ENCODE measurements around the gene B3GAT2. TPM values are rescaled to one million over a fixed set of nuclear protein-coding genes. Genes with fewer than 3 reads are reported as not detected.
A peak's percentile ranks its signal among the peaks of the same experiment; 100 is the strongest.

The B3GAT2 gene
- total RNA-seq, 1 donor from 2014 or later: not detected

- Histone ChIP-seq H3K4me3 (no peak overlapping the region), H3K4me1 (peaks cover 5% of the 10 kb centered on the region), H3K36me3 (no peaks in the 10 kb centered on the region), H3K9me3 (replicated peaks) (peaks cover 6% of the 10 kb centered on the region), H3K27ac (replicated peaks) (no peak overlapping the region), H3K27me3 (ENCODE audit: low read depth) (no peaks in the 10 kb centered on the region)
- TF ChIP-seq CTCF (IDR thresholded peaks at IDR 0.05; ENCODE audit: borderline replicate concordance): no peak
- DNase-seq: no peak
- intact Hi-C loops (cut with micrococcal nuclease): no loop called here
Observed at GRCh38 chr6:70831427-70831826, 125.4 kb downstream of the B3GAT2 start.

DNA sequence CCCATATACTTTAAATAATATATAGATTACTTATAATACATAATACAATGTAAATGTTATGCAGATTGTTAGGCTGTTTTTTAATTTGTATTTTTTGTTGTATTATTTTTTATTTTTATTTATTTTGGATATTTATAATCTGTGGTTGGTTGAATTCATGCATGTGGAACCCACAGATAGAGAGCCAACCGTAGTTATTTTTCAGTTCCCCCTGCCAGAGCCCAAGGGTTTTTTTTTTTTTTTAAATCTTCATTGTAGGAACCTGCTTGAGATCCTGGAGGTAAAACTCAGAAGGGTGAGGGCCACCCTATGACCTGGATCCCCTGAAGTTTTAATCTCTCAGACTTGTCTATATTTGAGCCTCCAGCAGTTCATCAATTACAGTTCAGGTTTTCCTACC lies 133.2 kb downstream of the B3GAT2 start:
- no peaks in the 10 kb centered on the region for H3K36me3 ChIP-seq
- no peak for DNase-seq
- H3K9me3 ChIP-seq (replicated peaks): peaks cover 10% of the 10 kb centered on the region
- intact Hi-C loops (cut with micrococcal nuclease): no loop called here
- H3K27ac ChIP-seq (replicated peaks): no peak overlapping the region
- TF ChIP-seq CTCF (IDR thresholded peaks at IDR 0.05; ENCODE audit: borderline replicate concordance): no peak
- H3K4me1 ChIP-seq: peaks cover 14% of the 10 kb centered on the region
- no peaks in the 10 kb centered on the region for H3K27me3 ChIP-seq (ENCODE audit: low read depth)
- no peak overlapping the region for H3K4me3 ChIP-seq

DNA sequence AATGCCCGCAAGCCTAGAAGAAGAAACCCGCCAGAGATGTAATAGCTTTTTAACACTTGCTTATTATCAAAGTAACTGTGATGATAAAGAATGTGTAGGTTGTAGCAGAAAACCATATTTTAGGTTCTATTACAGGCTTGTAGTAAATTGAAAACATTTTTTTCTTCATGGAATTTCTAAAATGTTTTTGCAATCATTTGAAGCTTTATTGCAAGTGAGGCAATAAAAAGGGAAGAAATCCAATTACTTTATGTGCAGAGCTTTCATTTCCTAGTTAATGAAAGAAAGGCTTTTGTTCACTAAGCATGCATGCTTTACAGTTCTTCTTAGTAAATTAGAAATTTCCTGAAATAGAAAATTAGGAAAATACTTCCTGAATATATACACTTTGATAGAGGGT lies 135.1 kb downstream of the B3GAT2 start:
- Histone ChIP-seq H3K9me3 (replicated peaks) (peaks cover 10% of the 10 kb centered on the region), H3K4me1 (peaks cover 14% of the 10 kb centered on the region), H3K27me3 (ENCODE audit: low read depth) (no peaks in the 10 kb centered on the region), H3K36me3 (no peaks in the 10 kb centered on the region), H3K27ac (replicated peaks) (no peak overlapping the region), H3K4me3 (no peak overlapping the region)
- intact Hi-C loops (cut with micrococcal nuclease): no loop called here
- DNase-seq: no peak
- no peak for TF ChIP-seq CTCF (IDR thresholded peaks at IDR 0.05; ENCODE audit: borderline replicate concordance)

DNA sequence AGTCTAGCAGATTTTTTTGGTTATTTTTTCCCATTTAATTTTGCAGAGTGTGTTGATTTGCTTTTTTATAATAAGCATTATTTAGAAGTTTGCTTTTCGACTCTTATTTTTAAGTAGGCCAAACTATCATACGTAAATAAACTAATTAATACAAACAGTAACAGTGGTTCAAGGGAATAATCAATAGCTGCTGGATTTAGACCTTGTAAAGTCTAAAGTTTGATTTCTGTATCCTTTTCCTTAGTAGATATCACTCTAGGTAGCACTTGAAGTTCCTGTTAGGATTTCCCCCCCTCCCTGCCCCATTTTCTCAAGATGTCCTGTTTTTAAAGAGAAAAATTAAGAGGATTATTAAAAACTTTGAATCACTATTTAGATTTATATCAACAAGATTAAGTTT lies 136.1 kb downstream of the B3GAT2 start:
- Histone ChIP-seq H3K4me1 (peaks cover 14% of the 10 kb centered on the region), H3K27ac (replicated peaks) (no peak overlapping the region)
- intact Hi-C loops (cut with micrococcal nuclease): no loop called here

DNA sequence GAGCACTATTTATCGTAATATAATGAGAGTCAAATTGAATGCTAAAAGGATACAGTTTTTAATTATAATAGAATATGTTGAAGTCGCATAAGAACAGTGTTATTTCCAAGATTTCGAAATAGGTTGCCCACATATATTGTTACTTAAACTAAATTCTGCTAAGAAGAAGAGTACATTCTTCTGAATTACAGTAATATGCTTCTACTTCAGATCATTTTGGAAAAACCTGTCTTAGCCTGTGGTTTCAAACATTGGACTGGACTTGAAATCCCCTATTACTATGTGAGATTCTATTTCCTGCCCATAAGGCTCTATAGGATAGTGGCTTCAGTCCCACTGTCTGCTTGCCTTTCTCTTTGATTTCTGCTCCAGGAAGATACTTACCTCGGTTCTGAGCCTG lies 137.2 kb downstream of the B3GAT2 start:
- Histone ChIP-seq H3K27ac (replicated peaks) (no peak overlapping the region), H3K27me3 (ENCODE audit: low read depth) (no peaks in the 10 kb centered on the region), H3K9me3 (replicated peaks) (peaks cover 10% of the 10 kb centered on the region), H3K4me1 (peaks cover 14% of the 10 kb centered on the region), H3K36me3 (no peaks in the 10 kb centered on the region), H3K4me3 (no peak overlapping the region)
- no peak for DNase-seq
- intact Hi-C loops (cut with micrococcal nuclease): no loop called here
- no peak for TF ChIP-seq CTCF (IDR thresholded peaks at IDR 0.05; ENCODE audit: borderline replicate concordance)

More for the DNA sequence above, 136.1 kb downstream of the B3GAT2 start:
- Histone ChIP-seq H3K9me3 (replicated peaks) (peaks cover 10% of the 10 kb centered on the region), H3K36me3 (no peaks in the 10 kb centered on the region), H3K4me3 (no peak overlapping the region), H3K27me3 (ENCODE audit: low read depth) (no peaks in the 10 kb centered on the region)
- no peak for DNase-seq
- no peak for TF ChIP-seq CTCF (IDR thresholded peaks at IDR 0.05; ENCODE audit: borderline replicate concordance)

DNA sequence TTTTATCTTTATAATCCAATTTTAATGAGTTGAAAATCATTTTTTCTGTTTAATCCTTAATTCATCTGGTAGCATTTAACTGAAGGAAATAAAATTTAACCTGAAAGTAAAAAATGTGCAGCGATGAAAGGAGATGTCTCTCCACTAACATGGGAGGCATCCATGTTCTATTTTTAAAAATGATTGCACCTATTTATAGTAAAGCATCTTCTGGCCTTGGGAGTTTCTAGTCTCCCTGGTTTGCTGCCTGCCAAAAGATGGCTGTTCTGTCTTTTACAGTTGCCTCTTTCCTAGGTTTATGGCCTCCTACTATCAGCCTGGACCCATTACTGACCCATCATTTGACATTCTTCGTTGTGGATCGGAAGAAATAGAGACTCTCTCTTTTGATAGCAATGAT lies 143.0 kb downstream of the B3GAT2 start:
- no peak for DNase-seq
- intact Hi-C loops (cut with micrococcal nuclease): no loop called here
- no peak for TF ChIP-seq CTCF (IDR thresholded peaks at IDR 0.05; ENCODE audit: borderline replicate concordance)
- H3K9me3 ChIP-seq (replicated peaks): no peaks in the 10 kb centered on the region
- no peaks in the 10 kb centered on the region for H3K36me3 ChIP-seq
- H3K4me1 ChIP-seq: peaks cover 17% of the 10 kb centered on the region
- H3K27ac ChIP-seq (replicated peaks): peak overlapping the region; percentile 9
- H3K4me3 ChIP-seq: peak overlapping the region; percentile 34
- no peaks in the 10 kb centered on the region for H3K27me3 ChIP-seq (ENCODE audit: low read depth)
